ENCODE data around the gene BAIAP2L2.
"Not testable (repeated sequence)": the region's sequence is repeated elsewhere in the genome, so short reads cannot be mapped to it uniquely, and the experiment has no call there.

Gene BAIAP2L2

GRCh38 chr22:38125038-38125610, 14.6 kb upstream of the BAIAP2L2 start:
- H3K4me3 ChIP-seq (ENCODE audit: low read length) = no peak overlapping the region
- H3K36me3 ChIP-seq (ENCODE audit: control insufficient read depth, insufficient read depth, low read length) = no peaks in the 10 kb centered on the region
- no peak overlapping the region for H3K27ac ChIP-seq (ENCODE audit: low read depth, low read length)

DNA sequence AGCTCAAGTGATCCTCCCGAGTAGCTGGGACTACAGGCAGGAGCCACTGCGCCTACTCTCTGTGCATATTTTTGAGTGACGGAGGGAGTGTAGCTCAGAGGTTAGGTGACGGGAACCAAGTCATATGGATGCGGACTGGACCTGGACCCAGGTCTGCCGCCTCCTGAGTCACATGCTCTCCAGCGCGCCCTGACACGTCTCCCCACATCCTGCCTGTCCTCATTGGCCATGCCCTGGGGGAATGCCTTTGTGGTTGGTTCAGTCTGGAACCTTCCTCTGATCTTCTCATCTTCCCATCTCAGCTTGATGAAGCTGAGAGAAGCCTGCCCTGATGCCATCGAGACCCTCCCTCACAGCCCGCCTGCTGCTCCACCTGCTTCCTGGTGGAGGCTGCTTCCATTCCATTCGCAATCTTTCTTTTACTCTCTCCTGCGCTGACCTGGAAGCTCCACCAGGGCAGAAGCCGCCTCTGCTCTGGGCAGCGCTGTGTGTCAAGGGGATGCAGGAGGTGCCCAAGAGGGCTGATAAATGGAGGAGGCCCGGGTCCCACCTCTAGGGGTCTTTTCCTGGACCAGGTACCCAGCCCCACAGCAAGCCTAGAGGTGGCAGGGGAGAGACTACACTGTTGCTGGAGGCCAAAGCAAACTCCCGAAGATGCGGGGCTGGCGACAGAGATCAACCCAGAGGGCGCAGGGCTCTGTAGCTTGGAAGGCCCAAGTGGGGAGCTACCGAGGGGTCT, 13.9 kb upstream of the BAIAP2L2 start:
- no peaks in the 10 kb centered on the region for H3K36me3 ChIP-seq (ENCODE audit: control insufficient read depth, insufficient read depth, low read length)
- H3K9ac ChIP-seq (ENCODE audit: low read length) = no peak overlapping the region

More at GRCh38 chr22:38125038-38125610, 14.6 kb upstream of the BAIAP2L2 start:
- Histone ChIP-seq H3K4me1 (ENCODE audit: control insufficient read depth, insufficient read depth, low read length) (no peaks in the 10 kb centered on the region), H3K27me3 (ENCODE audit: control insufficient read depth, insufficient read depth, low read length) (no peaks in the 10 kb centered on the region), H3K9ac (ENCODE audit: low read length) (no peak overlapping the region)

DNA sequence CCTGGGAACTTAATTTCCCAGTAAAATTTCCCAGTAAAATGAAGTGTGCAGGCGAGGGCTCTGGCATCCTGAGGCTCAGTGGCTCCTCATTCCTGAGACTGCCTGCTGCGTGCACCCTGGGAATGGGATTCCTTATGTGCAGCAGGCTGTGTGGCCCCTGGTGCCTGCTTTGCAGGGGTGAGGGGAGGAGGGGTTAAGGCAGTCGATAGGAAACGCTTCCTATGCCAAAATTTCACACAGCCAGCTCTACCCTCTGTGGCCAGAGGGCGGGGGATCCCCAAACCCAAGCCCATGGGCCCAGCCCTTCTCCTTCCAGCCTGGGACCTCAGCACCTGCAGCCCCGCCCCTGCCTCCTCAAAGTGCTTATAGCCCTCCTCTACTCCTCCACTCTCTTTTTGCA, 12.1 kb upstream of the BAIAP2L2 start:
- Histone ChIP-seq H3K27ac (ENCODE audit: low read depth, low read length) (no peak overlapping the region), H3K4me1 (ENCODE audit: control insufficient read depth, insufficient read depth, low read length) (no peaks in the 10 kb centered on the region), H3K4me3 (ENCODE audit: low read length) (no peak overlapping the region), H3K27me3 (ENCODE audit: control insufficient read depth, insufficient read depth, low read length) (no peaks in the 10 kb centered on the region), H3K9ac (ENCODE audit: low read length) (no peak overlapping the region), H3K36me3 (ENCODE audit: control insufficient read depth, insufficient read depth, low read length) (no peaks in the 10 kb centered on the region)

More for the DNA sequence above, 13.9 kb upstream of the BAIAP2L2 start:
- H3K4me3 ChIP-seq (ENCODE audit: low read length) = no peak overlapping the region
- no peaks in the 10 kb centered on the region for H3K27me3 ChIP-seq (ENCODE audit: control insufficient read depth, insufficient read depth, low read length)
- H3K27ac ChIP-seq (ENCODE audit: low read depth, low read length) = no peak overlapping the region
- H3K4me1 ChIP-seq (ENCODE audit: control insufficient read depth, insufficient read depth, low read length) = no peaks in the 10 kb centered on the region

- H3K4me3 ChIP-seq (ENCODE audit: low read length) = no peak overlapping the region
- H3K27ac ChIP-seq (ENCODE audit: low read depth, low read length) = no peak overlapping the region
- H3K9ac ChIP-seq (ENCODE audit: low read length) = no peak overlapping the region
- H3K27me3 ChIP-seq (ENCODE audit: control insufficient read depth, insufficient read depth, low read length) = no peaks in the 10 kb centered on the region
- no peaks in the 10 kb centered on the region for H3K4me1 ChIP-seq (ENCODE audit: control insufficient read depth, insufficient read depth, low read length)
- no peaks in the 10 kb centered on the region for H3K36me3 ChIP-seq (ENCODE audit: control insufficient read depth, insufficient read depth, low read length)
These were observed 10.1 kb upstream of the BAIAP2L2 start for GRCh38 chr22:38120359-38121110.

GRCh38 chr22:38118747-38119146, 8.3 kb upstream of the BAIAP2L2 start:
- H3K27me3 ChIP-seq (ENCODE audit: control insufficient read depth, insufficient read depth, low read length); H3K27ac ChIP-seq (ENCODE audit: low read depth, low read length); H3K9ac ChIP-seq (ENCODE audit: low read length); H3K4me3 ChIP-seq (ENCODE audit: low read length); H3K4me1 ChIP-seq (ENCODE audit: control insufficient read depth, insufficient read depth, low read length); H3K36me3 ChIP-seq (ENCODE audit: control insufficient read depth, insufficient read depth, low read length): not testable (repeated sequence)

- Histone ChIP-seq H3K9ac (ENCODE audit: low read length) (no peak overlapping the region), H3K27me3 (ENCODE audit: control insufficient read depth, insufficient read depth, low read length) (no peaks in the 10 kb centered on the region), H3K4me3 (ENCODE audit: low read length) (no peak overlapping the region), H3K4me1 (ENCODE audit: control insufficient read depth, insufficient read depth, low read length) (no peaks in the 10 kb centered on the region), H3K36me3 (ENCODE audit: control insufficient read depth, insufficient read depth, low read length) (no peaks in the 10 kb centered on the region), H3K27ac (ENCODE audit: low read depth, low read length) (no peak overlapping the region)
These were observed 7.7 kb upstream of the BAIAP2L2 start for GRCh38 chr22:38118182-38118581.

GRCh38 chr22:38117556-38117955, 7.1 kb upstream of the BAIAP2L2 start:
- H3K4me1 ChIP-seq (ENCODE audit: control insufficient read depth, insufficient read depth, low read length); H3K36me3 ChIP-seq (ENCODE audit: control insufficient read depth, insufficient read depth, low read length); H3K4me3 ChIP-seq (ENCODE audit: low read length); H3K27me3 ChIP-seq (ENCODE audit: control insufficient read depth, insufficient read depth, low read length); H3K9ac ChIP-seq (ENCODE audit: low read length); H3K27ac ChIP-seq (ENCODE audit: low read depth, low read length): not testable (repeated sequence)

GRCh38 chr22:38115423-38116205, 5.1 kb upstream of the BAIAP2L2 start:
- Histone ChIP-seq H3K27me3 (ENCODE audit: control insufficient read depth, insufficient read depth, low read length) (no peaks in the 10 kb centered on the region), H3K27ac (ENCODE audit: low read depth, low read length) (no peak overlapping the region), H3K9ac (ENCODE audit: low read length) (no peak overlapping the region), H3K4me1 (ENCODE audit: control insufficient read depth, insufficient read depth, low read length) (no peaks in the 10 kb centered on the region), H3K36me3 (ENCODE audit: control insufficient read depth, insufficient read depth, low read length) (no peaks in the 10 kb centered on the region), H3K4me3 (ENCODE audit: low read length) (no peak overlapping the region)

DNA sequence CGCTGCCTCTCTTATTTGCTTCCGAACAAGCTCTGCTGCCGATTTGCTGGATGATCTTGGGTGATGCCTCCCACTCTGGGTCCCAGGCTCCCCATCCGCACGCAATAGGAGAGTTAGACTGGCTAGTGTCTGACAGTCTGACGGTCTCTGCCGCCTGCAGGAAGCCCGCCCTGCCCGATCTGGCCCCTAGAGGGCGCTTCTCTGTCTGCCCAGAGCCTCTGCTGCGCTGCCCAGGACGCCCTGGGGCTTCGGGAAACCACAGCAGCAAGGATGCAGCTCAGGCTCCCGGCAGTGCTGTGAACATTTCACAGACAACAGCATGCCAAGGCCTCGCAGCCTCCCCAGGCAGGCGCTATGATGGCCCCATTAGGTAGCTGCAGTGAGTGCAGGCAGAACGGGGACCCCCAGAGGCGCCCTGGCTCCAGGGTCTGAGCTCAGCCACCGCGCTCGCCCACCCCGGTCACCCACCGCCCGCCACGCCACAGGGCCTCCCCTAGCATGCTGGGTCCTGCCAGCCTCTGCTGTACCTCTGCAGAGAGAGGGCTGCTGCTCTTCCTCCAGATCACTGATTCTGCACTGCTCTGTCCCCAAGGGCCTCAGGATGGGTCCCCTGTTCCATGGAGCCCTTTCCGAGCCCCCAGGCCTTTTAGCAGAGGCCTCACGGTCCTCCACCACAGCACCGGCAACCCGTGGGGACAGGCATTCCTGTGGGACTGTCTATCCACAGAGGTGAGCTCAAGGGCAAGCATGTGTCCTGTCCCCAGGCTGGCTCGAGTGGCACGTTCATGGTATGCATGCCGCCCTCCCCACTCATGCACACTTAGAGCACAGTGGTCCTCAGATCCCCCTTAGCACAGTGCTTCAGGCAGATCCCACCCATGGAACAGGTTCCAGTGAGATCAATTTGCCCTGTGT, 4.3 kb upstream of the BAIAP2L2 start:
- no peaks in the 10 kb centered on the region for H3K27me3 ChIP-seq (ENCODE audit: control insufficient read depth, insufficient read depth, low read length)
- no peak overlapping the region for H3K9ac ChIP-seq (ENCODE audit: low read length)
- no peak overlapping the region for H3K27ac ChIP-seq (ENCODE audit: low read depth, low read length)
- H3K4me3 ChIP-seq (ENCODE audit: low read length) = no peak overlapping the region
- H3K4me1 ChIP-seq (ENCODE audit: control insufficient read depth, insufficient read depth, low read length) = no peaks in the 10 kb centered on the region
- H3K36me3 ChIP-seq (ENCODE audit: control insufficient read depth, insufficient read depth, low read length) = no peaks in the 10 kb centered on the region

- Histone ChIP-seq H3K4me3 (ENCODE audit: low read length) (no peak overlapping the region), H3K27ac (ENCODE audit: low read depth, low read length) (no peak overlapping the region), H3K9ac (ENCODE audit: low read length) (no peak overlapping the region), H3K36me3 (ENCODE audit: control insufficient read depth, insufficient read depth, low read length) (no peaks in the 10 kb centered on the region), H3K27me3 (ENCODE audit: control insufficient read depth, insufficient read depth, low read length) (no peaks in the 10 kb centered on the region), H3K4me1 (ENCODE audit: control insufficient read depth, insufficient read depth, low read length) (no peaks in the 10 kb centered on the region)
These were observed 1.9 kb upstream of the BAIAP2L2 start for GRCh38 chr22:38112381-38112780.

- Histone ChIP-seq H3K36me3 (ENCODE audit: control insufficient read depth, insufficient read depth, low read length) (no peaks in the 10 kb centered on the region), H3K9ac (ENCODE audit: low read length) (no peak overlapping the region), H3K27me3 (ENCODE audit: control insufficient read depth, insufficient read depth, low read length) (no peaks in the 10 kb centered on the region), H3K4me1 (ENCODE audit: control insufficient read depth, insufficient read depth, low read length) (no peaks in the 10 kb centered on the region), H3K4me3 (ENCODE audit: low read length) (no peak overlapping the region), H3K27ac (ENCODE audit: low read depth, low read length) (no peak overlapping the region)
These were observed 1.5 kb upstream of the BAIAP2L2 start for GRCh38 chr22:38111925-38112355.
